OCI-LY1 (cell line): Measurements from ENCODE around the gene ZNF831.

ENCODE experiments used
- EZH2 ChIP-seq: fragments of 200-600 bp; sonication (generic), shearing (Covaris generic); IDR thresholded peaks from 2 replicates; pipeline ENCODE4 v1.8.0; 2017; ENCODE audit warnings: borderline replicate concordance, mixed run types, mild to moderate bottlenecking, antibody characterized with exemption, low read length, moderate library complexity, mixed read lengths
- TF ChIP-seq, protein P1 (sequence below): fragments of 200-600 bp; sonication (generic), shearing (Covaris generic); IDR thresholded peaks from 2 replicates; pipeline ENCODE4 v1.5.1; 2017; ENCODE audit warnings: mild to moderate bottlenecking, antibody characterized with exemption, low read length, moderate library complexity, mixed read lengths

DNA sequence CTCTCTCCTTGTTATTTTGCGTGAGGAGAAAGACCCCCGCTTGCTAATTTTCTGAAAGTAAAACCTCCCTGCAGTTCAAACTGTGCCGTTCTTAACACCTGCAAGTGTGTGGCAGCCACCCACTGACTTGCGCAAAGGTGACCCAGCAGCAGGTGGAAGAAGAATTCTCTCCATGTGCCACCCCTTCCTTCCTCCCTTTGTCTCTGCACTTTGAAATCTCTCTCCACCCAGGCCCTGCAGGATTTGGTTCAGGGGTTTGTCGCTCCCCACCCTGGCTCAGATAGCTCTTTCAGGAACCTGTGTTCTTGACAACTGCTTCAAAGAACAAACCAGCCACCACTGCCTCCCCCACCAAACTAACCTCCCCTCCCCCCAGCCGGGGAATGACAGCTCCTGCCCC, 41.4 kb downstream of the ZNF831 start:
- TF ChIP-seq, protein P1, sequence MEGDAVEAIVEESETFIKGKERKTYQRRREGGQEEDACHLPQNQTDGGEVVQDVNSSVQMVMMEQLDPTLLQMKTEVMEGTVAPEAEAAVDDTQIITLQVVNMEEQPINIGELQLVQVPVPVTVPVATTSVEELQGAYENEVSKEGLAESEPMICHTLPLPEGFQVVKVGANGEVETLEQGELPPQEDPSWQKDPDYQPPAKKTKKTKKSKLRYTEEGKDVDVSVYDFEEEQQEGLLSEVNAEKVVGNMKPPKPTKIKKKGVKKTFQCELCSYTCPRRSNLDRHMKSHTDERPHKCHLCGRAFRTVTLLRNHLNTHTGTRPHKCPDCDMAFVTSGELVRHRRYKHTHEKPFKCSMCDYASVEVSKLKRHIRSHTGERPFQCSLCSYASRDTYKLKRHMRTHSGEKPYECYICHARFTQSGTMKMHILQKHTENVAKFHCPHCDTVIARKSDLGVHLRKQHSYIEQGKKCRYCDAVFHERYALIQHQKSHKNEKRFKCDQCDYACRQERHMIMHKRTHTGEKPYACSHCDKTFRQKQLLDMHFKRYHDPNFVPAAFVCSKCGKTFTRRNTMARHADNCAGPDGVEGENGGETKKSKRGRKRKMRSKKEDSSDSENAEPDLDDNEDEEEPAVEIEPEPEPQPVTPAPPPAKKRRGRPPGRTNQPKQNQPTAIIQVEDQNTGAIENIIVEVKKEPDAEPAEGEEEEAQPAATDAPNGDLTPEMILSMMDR = no peak
- no peak for TF ChIP-seq EZH2
